Epithelial cell of prostate (primary cell): ENCODE measurements around the gene EME2.

Source experiments
- DNase-seq: peaks from one replicate; pipeline ENCODE4 v3.0.0-alpha.2; 2011; ENCODE audit warnings: low read depth, low spot score
- H3K27ac ChIP-seq: fragments of 450-650 bp; 2 replicates; pipeline ENCODE4 v1.5.1; 2017; ENCODE audit warnings: mild to moderate bottlenecking

EME2 gene

DNA sequence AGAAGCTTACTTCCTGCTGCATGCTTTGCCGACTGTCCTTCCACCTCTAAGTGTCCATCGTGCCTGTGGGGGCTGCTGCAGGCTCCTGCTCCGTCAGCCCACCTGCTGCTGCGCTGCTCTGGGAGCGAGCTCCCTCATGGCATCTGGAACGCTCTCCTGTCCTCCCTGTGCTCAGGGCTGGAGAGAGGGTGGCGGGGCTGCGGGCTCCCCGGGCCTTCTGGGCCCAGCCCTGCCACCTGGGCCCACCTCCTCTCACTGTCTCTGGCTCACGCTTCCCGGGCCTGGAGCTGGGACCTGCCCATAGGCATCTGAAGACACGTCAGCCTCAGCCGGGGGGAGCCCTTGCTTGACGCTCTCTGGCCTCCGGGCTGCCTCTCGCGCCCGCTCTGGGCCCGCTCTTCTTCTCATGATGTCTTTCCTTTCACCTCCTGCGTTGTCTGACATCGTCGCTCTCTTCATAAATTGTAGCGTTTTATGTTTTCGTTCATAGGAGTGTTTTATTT is 28.2 kb upstream of the EME2 start:
- DNase-seq = no peak
- H3K27ac ChIP-seq = no peak overlapping the region

DNA sequence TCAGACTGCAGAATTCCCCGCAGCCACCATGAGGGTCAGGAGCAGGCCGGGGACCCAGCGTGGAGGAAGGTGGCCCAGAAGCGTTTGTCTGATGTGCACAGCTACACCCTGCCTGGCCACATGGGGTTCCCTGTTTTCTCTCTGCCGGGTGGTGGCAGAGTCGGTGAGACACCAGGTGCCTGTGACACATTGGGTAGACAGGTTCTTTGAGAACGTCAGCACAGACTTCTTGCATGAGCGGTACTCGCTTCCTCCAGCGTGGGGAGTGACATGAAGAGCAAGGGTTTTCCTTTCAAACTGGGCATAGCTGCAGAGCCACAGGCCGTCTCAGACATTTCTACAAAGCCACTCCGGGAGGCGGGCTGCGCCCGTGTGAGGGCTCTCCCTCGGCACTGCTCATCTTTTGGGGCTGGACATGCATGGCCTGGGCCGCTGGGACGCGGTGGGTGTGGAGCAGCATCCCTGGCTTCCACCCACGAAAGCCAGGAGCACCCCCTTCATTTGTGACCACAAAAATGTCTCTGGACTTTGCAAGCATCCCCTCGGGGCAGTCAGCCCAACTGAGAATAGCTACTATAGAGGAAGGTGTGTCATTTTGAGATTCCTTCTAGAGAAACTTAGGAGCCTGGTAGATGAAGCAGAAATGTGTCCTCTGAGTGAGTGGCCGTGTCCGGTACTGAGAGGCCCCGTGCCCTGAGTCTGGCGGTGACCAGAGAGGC is 27.3 kb upstream of the EME2 start:
- no peak for DNase-seq
- H3K27ac ChIP-seq = no peak overlapping the region

DNA sequence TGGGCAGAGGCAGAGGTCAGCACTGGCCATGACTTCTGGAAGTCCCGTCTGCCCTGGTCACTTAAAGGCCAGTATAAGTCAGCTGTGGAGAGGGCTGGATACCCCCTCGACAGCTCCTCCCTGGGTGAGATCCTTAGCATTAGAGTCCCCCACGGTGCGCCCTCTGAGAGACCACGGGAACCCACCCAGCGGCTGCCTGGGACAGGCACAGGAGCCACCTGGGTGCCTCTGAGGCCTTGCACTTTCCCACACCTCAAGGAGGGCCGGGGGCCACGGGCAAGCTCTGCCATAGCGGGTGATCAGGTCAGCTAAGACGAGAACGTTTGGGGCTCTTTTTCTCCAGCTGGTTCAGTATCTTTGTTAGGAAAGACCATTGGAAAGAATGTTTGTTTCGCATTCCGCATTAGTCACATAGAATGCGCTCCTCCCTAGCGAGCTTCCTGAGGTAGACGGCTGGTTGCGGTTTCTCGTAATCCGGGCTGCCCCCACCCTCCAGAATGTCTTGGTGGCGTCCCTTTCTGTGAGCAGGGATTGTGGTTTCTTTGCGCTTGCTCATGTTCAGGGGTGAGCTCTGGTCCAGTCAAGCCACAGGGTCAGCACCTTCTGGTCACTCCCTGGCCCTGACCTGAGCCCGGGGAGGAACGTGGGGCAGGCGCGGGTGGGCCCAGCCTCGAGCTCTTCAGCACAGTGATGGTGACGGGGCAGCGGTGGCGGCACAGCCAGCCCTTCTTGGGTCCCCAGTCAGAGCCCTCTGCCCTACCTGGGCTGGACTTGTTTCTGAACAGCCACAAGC is 26.5 kb upstream of the EME2 start:
- DNase-seq = no peak
- no peak overlapping the region for H3K27ac ChIP-seq

DNA sequence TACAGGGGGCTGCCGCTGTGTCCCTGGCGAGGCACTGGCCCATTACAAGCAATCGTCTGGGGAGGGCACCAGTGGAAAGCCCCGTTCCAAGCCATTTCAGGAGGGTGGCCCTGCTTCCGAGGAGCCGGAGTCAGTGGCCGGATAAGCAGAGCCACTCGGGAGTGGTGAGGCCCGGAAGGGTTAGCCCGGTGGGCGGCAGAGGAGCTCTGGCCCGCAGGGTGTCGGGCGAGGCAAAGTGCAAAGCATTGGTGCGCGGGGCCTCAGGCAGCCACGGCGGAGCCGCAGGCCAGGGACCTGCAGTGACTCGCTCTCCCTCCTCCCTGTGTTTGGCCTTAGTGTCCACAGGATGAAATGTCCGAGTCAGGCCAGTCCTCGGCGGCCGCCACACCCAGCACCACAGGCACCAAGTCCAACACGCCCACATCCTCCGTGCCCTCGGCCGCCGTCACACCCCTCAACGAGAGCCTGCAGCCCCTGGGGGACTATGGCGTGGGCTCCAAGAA is 25.9 kb upstream of the EME2 start:
- no peak overlapping the region for H3K27ac ChIP-seq
- no peak for DNase-seq

DNA sequence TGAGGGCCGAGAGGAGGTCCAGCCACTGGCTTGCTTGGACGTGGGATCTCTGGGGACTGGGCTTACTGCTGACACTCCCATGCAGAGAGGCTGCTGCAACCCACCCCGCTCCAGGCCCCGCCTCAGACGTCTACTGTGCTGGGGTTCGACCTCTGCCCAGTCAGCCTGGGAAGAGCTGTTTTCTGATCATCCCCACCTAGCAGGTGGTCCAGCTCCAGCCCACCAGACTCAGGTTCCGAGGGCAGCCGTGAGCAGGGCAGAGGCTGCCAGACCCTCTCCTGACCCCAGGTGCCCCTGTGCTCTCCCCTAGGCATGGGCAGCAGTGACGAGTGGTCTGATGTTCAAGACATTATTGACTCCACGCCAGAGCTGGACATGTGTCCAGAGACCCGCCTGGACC is 24.7 kb upstream of the EME2 start:
- no peak overlapping the region for H3K27ac ChIP-seq
- no peak for DNase-seq

DNA sequence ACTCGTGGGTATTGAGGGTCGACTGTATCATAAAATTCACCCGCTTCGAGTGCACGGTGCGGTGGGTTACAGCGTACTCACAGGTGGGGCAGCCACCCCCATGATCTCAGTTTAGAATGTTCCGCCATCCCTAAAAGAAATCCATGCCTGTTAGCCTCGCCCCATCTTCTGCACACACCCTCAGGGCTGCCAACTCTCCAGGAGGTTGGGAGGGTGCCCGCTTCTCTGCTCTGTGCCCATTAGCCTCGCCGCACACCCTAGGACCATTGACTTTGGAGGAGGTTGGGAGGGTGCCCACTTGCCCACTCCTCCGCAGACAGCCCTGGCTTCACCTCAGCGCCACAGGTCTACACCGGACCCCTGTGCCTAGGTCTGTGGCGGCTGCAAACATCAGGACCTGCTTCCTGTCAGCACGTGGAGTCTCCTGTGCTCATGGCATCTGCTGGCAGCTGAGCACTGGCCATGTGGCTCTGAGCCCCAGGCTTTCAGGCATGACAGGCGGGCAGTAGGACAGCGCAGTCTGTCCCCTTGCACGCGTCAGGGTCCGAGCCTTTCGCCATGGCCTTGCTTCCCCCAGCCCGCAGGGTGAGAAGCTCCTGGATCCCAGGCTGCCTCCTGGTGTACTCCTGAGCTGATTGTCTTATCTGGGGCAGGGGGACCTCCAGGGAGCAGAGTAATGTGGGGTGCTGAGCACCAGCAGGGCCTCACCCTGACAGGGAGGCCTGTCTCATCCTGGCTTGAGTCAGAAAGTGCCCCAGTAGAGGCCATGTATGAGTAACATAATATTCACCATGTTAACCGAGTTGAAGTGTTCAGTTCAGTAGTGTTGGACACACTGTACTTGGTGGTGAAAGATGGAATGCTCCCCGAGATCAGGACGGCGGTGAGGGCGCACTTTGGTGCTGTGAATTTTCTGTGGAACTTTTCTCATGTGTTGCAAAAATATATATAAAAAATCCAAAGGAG is 23.2 kb upstream of the EME2 start:
- no peak for DNase-seq
- H3K27ac ChIP-seq = no peak overlapping the region

DNA sequence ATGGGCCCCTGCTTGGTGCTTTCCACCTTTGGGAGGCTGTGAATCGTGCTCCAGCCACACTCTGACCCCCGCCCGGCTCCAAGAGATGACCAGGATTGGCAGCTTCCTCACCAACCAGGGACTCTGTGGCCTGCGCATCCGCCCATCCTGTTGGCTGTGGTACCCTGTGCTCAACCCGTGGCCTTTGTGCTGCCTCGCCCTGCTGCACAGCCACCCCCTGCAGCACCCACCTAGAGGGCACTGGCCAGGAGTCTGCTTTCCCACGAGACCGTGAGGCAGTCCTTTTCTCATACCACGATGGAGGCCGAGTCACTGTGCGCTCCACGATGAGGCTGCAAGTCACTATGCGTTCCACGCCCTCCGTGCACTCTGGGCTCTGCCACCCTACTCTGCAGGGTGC is 20.7 kb upstream of the EME2 start:
- no peak for DNase-seq
- H3K27ac ChIP-seq = no peak overlapping the region

DNA sequence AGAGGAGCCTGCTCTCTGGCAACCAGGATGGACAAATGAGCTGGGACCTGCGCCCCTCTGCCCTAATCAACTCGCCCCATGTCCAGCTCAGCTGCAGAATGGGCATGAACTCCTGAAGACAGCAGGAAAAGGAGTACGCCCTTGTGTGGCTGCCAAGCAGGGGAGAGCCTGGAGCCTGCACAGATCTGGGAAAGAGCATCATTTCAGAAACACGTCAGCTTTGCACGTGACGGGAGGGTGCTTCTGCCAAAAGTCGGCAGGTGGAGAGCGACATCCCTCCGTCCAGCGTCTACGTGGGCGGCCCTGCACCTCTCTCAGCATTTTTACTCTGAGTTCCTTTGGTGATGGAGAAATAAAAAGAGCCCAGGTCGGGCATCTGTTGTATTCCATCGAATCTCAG is 19.8 kb upstream of the EME2 start:
- no peak for DNase-seq
- H3K27ac ChIP-seq = no peak overlapping the region

DNA sequence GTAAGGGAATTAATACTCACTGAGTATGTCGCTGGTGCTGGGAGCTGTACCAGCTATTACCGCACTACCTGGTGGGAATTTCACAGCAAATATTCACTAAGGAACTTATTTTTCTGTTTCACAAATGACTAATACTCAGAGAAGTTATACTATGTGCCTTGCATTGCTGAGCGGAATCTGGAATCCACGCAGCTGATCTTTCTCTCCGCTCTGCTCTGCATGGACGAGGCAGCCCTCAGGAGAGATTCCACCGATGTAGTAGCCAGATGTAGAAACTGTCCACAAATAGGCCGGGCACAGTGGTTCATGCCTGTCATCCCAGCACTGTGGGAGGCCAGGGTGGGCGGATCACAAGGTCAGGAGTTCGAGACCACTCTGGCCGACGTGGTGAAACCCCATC is 18.4 kb upstream of the EME2 start:
- no peak for DNase-seq
- peak overlapping the region; percentile 45 for H3K27ac ChIP-seq

DNA sequence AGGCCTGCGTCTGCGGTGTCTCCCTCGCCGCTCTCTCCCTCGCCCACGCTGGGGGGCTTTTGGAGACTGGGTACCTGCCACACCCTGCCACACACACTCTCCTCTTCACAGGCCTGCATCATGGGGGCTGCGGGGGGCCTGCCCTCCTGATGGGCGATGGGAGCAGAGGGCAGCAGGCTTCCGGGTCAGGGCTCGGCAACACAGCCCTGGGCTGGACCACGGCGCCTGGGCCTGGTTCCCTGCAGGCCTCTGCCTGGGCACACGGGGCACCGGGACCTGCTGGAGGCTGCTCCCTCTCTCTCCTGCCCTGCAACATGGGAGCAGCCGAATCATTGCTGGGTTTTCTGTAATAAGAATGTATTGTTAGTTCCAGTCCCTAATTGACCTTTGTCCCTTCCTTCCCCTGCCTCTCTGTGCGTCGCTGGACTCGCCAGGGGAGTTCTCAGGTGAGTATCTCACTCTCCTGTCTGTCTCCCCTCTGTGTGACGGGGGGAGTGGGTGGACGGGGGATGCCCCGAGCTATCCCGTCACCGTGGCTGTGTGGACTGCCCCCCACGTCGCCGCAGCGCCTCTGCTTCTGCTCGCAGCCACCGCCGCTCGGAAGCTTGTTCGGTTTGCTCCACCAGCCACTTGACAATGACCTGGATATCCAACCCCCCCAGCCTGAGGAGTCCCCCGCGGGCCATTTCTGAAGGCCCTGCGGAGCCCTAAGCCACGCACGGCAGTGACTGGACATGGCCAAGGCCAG is 14.7 kb upstream of the EME2 start:
- no peak for DNase-seq
- no peak overlapping the region for H3K27ac ChIP-seq

DNA sequence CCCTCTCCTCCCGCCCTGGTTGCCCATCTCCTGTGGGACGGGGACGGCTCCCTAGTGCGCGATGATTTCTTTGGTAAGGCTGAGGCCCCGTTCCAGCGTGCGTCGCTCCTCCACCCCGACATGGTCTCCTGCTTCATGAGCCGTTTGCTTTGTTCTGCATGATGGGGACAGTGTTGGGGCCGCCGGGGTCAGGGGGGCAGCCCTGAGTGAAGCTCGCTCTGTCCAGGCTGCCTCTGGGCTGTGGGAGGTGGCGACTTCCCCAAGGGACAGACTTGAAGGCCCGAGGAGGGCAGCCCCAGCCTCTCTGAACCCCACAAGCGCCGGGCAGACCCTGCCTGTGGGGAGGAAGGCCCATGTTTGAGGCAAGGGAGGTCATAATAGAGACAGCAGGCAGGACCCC is 13.7 kb upstream of the EME2 start:
- no peak for DNase-seq
- H3K27ac ChIP-seq = no peak overlapping the region

DNA sequence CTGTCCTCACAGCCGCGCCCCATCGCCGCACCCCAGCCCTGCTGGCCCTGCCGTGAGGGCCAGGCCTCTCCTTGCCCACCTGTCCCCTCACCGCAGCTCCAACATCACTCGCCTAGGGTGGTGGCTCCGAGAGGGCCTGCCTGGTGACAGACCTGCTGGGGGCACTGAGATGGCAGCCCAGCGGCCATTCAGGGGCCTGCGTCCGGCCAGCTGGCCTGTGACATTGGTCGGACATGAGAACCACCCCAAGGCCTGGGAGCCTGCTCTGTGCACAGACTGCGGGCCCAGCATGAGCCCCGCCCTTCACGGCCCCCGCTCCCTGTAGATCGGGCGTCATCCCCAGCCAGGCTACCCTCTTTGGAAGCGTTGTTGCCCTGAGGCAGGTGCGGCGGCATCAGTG is 13.1 kb upstream of the EME2 start:
- H3K27ac ChIP-seq = no peak overlapping the region
- no peak for DNase-seq

DNA sequence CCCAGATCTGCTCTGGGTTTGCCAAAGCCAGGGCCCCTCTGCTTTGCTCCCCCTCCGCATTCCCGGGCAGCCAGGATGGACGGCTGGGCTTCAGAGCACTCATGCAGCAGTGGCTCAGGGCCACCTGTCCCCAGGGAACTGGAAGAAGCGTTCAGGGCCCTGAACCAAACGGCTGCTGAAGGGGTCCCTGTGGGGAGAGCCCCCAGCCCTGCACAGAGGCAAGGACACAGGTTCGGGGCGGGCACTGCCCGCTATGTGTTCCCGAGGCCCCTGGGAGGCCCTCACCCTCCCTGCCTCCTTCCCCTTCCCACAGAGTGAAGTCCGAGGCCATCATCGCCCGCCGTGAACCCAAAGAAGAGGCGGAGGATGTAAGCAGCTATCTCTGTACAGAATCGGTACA is 11.7 kb upstream of the EME2 start:
- DNase-seq = no peak
- H3K27ac ChIP-seq = no peak overlapping the region

DNA sequence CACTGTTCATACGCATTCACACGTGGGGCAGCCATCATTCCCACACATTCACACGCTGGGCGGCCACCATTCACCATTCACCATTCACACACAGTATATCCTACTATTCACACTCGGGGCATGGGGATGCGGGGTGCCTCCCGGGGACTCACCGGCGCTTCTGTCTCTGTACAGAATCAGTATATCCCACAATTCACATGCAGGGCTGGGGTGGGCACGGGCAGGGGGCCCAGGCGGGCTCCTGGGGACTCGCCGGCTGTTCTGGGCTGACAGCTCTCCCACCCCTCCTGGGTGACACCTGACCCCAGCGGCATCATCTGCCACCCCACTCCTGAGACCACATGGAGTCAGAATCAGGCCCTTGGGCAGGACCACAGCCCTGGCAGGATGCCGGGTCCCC is 10.9 kb upstream of the EME2 start:
- no peak for DNase-seq
- H3K27ac ChIP-seq = no peak overlapping the region

DNA sequence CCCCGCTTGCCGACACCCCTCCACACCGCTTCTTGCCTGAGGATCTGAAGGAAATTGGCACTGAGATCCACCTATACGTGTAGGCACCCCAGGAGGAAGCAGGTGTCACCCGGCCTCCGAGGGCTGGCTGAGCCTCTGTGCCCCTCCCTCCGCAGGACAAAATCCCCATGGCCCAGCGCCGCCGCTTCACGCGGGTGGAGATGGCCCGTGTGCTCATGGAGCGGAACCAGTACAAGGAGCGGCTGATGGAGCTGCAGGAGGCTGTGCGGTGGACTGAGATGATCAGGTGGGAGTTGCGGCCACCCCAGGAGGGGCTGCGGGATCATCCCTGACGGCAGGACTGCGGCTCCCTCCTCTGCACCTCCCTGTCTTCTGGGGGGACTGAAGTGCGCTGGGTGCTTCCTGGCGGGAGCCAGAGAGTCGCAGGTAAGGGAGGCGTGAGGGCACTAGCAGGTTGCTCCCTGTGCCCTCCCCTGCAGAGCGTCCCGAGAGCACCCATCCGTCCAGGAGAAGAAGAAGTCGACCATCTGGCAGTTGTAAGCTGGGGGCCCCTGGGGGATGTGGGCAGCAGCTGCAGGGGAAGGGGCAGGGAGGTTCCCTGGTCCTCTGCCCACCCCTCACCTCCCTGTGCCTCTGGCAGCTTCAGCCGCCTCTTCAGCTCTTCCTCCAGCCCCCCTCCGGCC is 10.3 kb upstream of the EME2 start:
- no peak for DNase-seq
- H3K27ac ChIP-seq = no peak overlapping the region

DNA sequence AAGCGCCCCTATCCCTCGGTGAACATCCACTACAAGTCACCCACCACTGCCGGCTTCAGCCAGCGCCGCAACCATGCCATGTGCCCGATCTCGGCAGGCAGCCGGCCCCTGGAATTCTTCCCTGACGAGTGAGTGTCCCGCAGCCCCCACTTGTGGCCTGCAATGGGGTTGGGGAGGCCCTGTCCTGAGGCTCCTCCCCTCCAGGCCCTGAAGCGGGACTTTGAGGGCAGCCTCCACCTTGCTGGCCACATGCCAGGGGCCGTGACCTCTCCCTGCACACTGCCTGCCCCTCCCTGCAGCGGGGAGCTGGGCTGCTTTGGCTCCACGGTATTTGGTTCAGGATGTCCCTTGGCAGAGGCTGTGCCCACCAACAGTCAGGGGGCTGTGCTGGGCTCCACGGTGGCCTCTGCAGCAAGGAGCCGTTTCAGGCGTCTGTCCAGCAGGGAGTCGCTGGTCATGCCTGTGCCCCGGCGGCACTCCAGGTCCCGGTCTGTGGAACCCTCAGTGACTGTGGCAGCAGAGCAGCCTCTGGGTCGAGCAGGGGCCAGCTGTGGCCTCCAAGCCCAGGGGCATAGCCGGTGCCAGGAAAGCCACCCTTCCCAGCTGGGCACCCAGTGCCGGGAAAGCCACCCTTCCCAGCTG is 9.6 kb upstream of the EME2 start:
- DNase-seq = no peak
- no peak overlapping the region for H3K27ac ChIP-seq

DNA sequence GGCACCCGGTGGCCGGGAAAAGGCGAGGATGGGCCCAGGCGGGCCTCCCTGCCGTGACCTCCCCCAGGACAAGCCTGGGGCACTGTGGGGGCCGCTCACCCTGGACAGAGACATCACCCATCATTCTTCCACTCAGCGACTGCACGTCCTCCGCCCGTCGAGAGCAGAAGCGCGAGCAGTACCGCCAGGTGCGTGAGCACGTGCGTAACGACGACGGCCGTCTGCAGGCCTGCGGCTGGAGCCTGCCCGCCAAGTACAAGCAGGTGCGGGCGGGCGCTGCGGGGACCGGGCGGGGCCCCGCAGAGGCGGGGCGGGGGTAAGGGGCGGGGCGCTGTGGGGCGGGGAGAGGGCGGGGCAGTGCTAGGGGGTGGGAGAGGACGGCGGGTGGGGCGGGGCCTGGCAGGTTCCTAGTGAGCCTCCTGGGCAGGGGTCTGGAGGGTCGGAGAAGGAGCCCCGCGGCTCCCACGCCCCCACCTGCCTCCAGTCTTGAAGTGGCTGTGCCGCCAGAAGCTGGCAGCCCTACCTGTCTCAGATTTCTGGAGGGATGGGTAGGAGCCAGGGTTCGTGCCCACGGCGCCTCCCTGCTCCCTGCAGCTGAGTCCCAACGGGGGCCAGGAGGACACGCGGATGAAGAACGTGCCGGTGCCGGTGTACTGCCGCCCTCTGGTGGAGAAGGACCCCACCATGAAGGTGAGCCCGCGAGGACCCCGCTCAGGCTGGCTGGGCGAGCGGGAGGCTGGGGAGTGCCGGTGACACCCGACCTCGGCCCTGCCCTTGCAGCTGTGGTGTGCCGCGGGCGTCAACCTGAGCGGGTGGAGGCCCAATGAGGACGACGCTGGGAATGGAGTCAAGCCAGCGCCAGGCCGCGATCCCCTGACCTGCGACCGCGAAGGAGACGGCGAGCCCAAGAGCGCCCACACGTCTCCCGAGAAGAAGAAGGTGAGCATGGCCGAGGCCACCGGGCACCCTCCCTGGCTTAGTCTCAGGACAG is 8.8 kb upstream of the EME2 start:
- H3K27ac ChIP-seq = no peak overlapping the region
- no peak for DNase-seq

DNA sequence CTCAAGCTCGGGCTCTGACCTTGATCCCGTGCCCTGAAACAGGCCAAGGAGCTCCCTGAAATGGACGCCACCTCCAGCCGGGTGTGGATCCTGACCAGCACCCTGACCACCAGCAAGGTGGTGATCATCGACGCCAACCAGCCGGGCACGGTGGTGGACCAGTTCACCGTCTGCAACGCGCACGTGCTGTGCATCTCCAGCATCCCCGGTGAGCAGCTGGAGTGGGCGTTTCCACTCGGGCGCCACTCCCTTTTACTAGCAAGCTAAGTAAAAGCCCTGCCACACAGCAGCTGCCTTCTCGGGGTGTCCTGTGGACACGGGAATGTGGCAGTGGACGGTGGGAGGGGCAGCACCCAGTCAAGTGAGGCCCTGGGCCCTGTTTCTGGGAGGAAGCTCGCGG is 7.6 kb upstream of the EME2 start:
- DNase-seq = no peak
- no peak overlapping the region for H3K27ac ChIP-seq
